Body of pancreas (tissue), 4 donors: ENCODE results near the gene PLAGL2. TPM values are rescaled to one million over a fixed set of nuclear protein-coding genes. Genes with fewer than 3 reads are reported as not detected.

Experiments used
- ATAC-seq: fragments of 150-250 bp; one replicate; pipeline ENCODE4 v1.9.1; 2016
- DNase-seq, 4 donors: peaks; one replicate each; pipeline ENCODE4 v3.0.0-alpha.2; 2019
- H3K27ac ChIP-seq, 4 donors: fragments of 200-600 bp; sonication (generic); 1 replicate in 3 of 4; 2 replicates in 1 of 4; pipeline versions ENCODE4 v1.5.1 to v1.6.1; 2016 to 2019; ENCODE audit warnings: mild to moderate bottlenecking in 1 of 4, mixed read lengths in 1 of 4, moderate library complexity in 1 of 4
- H3K27me3 ChIP-seq, 2 donors: fragments of 200-600 bp; sonication (generic); one replicate each; pipeline ENCODE4 v1.6.0; 2016; ENCODE audit warnings: mild to moderate bottlenecking in 1 of 2
- H3K36me3 ChIP-seq, 2 donors: fragments of 200-600 bp; sonication (generic); replicated peaks in 1 of 2; 2 replicates each; pipeline ENCODE4 v1.5.1; 2016; ENCODE audit warnings: low read depth in 2 of 2; ENCODE audit not compliant: insufficient read depth in 1 of 2
- H3K4me1 ChIP-seq: fragments of 200-600 bp; sonication (generic); one replicate; pipeline ENCODE4 v1.6.0; 2016
- H3K4me3 ChIP-seq, 2 donors: fragments of 200-600 bp; sonication (generic); 1 replicate in 1 of 2; 2 replicates in 1 of 2; pipeline ENCODE4 v1.5.1; 2016 to 2019
- H3K9me3 ChIP-seq, 3 donors: fragments of 200-600 bp; sonication (generic); 1 replicate in 2 of 3; 2 replicates in 1 of 3; pipeline ENCODE4 v1.5.1; 2016
- CTCF ChIP-seq, 7 experiments: fragments of 450-650 bp in 4 of 7; fragments of 200-600 bp in 3 of 7; sonication (generic) in 3 of 7; IDR thresholded peaks; one replicate each; pipeline ENCODE4 v1.5.1; 2016 to 2019; ENCODE audit warnings: antibody characterized with exemption in 7 of 7
- POLR2A ChIP-seq, 3 donors: fragments of 450-650 bp; IDR thresholded peaks; one replicate each; pipeline ENCODE4 v1.6.1; 2016; ENCODE audit warnings: antibody characterized with exemption in 3 of 3, mild to moderate bottlenecking in 2 of 3
- WGBS, 2 donors: methylation state at CpG; one replicate each; pipeline ENCODE4 v1.1.5; 2017; 5-methylcytosine and 5-hydroxymethylcytosine counted together
- intact Hi-C: fragments of 100-400 bp; cut with DNase I; formaldehyde crosslinking; loops from one replicate; pipeline ENCODE4 v1.15.1; 2023
- total RNA-seq, 2 donors: library from RNA; depleted of rRNA; stranded (reverse); fragments of >200 nt; gene quantifications; one replicate each; pipeline ENCODE4 v1.1.0, GENCODE V29; 2016

The PLAGL2 gene
- total RNA-seq, 2 donors from 2014 or later = 4.6 to 5.2 TPM

DNA sequence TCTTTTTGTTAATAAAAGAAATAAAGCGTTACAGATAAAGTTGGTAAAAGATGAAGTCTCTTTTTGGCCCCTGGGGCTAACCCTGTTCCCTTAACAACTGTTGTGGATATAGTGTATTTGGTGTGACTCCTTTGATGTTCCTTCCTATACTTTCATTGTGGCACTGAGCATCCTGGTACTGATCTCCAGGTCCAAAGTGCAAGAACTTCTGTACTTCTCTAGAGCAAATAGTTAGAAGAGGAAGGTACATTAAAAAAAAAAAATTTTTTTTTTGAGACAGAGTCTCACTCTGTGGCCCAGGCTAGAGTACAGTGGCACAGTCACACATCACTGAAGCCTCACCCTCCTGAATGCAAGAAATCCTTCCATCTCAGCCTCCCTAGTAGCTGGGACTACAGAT lies 6.3 kb upstream of the PLAGL2 start:
- no peak for ATAC-seq
- intact Hi-C loops = no loop called here
- H3K36me3 ChIP-seq = no peaks in the 10 kb centered on the region

DNA sequence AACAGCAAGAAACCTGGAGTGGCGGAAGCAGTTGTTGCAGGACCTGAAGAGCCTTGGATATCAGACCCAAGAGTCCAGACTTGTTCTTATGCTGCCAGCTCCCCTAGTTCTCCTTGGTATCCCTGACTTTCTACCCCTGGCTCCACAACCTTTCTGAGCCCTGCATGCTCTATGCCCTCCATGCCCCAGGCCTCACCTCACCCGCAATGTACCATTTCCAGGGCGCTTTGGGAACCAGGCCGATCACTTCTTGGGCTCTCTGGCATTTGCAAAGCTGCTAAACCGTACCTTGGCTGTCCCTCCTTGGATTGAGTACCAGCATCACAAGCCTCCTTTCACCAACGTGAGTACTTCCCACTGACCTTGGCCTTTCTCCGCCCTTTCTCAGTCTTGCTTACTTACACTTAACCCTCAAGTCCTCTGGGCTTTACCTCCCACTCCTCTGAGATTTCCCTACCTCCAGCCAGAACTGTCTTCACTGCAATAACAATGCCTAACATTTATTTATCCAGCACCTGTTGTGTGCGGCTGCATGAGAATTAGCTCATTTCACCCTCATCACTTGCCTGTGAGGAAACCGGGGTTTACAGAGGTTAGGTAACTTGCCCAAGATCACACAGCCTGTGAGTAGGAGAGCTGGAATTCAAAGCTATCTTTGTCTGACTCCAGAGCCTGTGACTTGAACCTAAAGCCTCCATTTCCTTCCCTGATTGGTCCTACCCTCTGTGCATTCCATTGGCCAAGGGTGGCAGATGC lies 2.5 kb upstream of the PLAGL2 start:
- ATAC-seq (no peak), DNase-seq (no peak)
- WGBS, 2 donors = 58 to 59% methylated on average over 8 to 9 of the region's 9 CpGs
- Histone ChIP-seq H3K36me3 (no peaks in the 10 kb centered on the region), H3K27me3 (no peaks in the 10 kb centered on the region), H3K4me3 (no peak overlapping the region), H3K9me3 (no peaks in the 10 kb centered on the region), H3K27ac (no peak overlapping the region), H3K4me1 (peaks cover 43% of the 10 kb centered on the region)
- intact Hi-C loops = no loop called here
- no peak for TF ChIP-seq CTCF (IDR thresholded peaks at IDR 0.05)
- no peak for TF ChIP-seq POLR2A (IDR thresholded peaks at IDR 0.05)

More for the DNA sequence above, 6.3 kb upstream of the PLAGL2 start:
- DNase-seq = no peak
- TF ChIP-seq POLR2A (IDR thresholded peaks at IDR 0.05) = no peak
- no peak for TF ChIP-seq CTCF (IDR thresholded peaks at IDR 0.05)
- H3K27ac ChIP-seq = no peak overlapping the region
- no peak overlapping the region for H3K4me3 ChIP-seq
- 92 to 100% methylated on average over 1 of the region's 1 CpG for WGBS, 2 donors
- H3K9me3 ChIP-seq = no peaks in the 10 kb centered on the region
- no peaks in the 10 kb centered on the region for H3K27me3 ChIP-seq
- peaks cover 13% of the 10 kb centered on the region for H3K4me1 ChIP-seq

- no peak for ATAC-seq
- intact Hi-C loops = no loop called here
- Histone ChIP-seq H3K27me3 (no peaks in the 10 kb centered on the region), H3K36me3 (no peaks in the 10 kb centered on the region), H3K27ac (peak overlapping the region in 3 of 4 donors; percentile 5 to 93 (median 92)), H3K4me3 (peak overlapping the region; percentile 61 to 63), H3K4me1 (peaks cover 57% of the 10 kb centered on the region), H3K9me3 (no peaks in the 10 kb centered on the region)
- TF ChIP-seq POLR2A (IDR thresholded peaks at IDR 0.05) (no peak), CTCF (IDR thresholded peaks at IDR 0.05) (no peak)
- DNase-seq = no peak
- 50 to 55% methylated on average over 13 of the region's 13 CpGs for WGBS, 2 donors
Measured at GRCh38 chr20:32208499-32209154, 1.1 kb upstream of the PLAGL2 start.

DNA sequence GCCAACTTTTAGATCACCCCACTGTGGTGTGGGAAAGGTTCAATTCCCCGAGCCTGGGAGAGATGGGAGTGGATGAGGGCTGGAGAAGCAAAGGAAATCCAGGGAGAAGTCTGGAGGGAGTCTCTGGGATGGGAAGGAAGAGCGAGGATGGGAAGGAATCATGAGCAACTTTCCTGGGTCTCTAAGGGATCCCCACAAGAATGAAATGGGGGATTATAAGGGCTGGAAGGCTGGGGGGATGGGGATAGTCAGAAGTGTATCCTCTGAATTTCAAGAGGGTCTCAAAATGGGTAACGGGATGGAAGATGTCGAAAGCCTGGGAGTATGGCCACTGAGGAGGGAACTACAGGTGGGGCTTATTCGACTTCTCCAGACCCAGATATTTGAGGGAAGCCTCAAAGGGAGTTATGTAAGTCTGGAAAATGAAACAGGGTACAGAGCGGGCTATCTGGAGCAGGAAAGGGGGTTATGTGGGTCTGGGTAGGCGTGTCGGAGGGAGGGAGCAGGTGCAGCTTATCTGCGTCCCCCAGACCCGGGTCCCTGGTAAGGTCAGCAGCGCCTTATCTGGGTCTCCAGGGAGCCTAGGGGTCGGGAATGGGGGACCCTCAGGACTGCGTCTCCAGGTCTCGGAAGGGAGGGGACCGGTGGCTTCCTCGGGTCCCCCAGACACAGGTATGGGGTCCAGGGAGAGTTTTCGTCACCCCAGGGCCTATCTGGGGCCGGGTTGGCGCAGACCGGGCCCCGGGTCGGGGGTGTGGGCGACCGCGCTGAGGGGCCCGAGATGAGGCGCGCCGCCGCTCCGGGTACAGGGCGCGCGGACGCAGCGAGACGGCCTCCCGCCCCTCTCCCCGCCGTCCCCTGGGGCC lies 550 bp downstream of the PLAGL2 start:
- Histone ChIP-seq H3K27me3 (no peaks in the 10 kb centered on the region), H3K9me3 (no peaks in the 10 kb centered on the region), H3K4me3 (peak overlapping the region; percentile 57 to 76), H3K4me1 (peaks cover 73% of the 10 kb centered on the region), H3K27ac (peak overlapping the region; percentile 76 to 93 (median 90)), H3K36me3 (no peaks in the 10 kb centered on the region)
- 3 to 9% methylated on average over 8 to 17 of the region's 40 CpGs for WGBS, 2 donors
- intact Hi-C loops = no loop called here
- no peak for ATAC-seq
- DNase-seq = no peak
- TF ChIP-seq CTCF (IDR thresholded peaks at IDR 0.05) (no peak), POLR2A (IDR thresholded peaks at IDR 0.05) (no peak)
